ENCODE results near the gene SEC24C.
"Not testable (repeated sequence)": the region's sequence is repeated elsewhere in the genome, so short reads cannot be mapped to it uniquely, and the experiment has no call there.

The SEC24C gene

GRCh38 chr10:73743905-73744663, at the start of gene SEC24C:
TSS of gene SEC24C (plus strand) at chr10:73744372. CDS start at chr10:73746833, 2,461 bp downstream.
- DNase-seq (ENCODE audit: low spot score): peak; percentile 97

GRCh38 chr10:73695302-73695701, 48.9 kb upstream of the SEC24C start:
- not testable (repeated sequence) for DNase-seq (ENCODE audit: low spot score)

- not testable (repeated sequence) for DNase-seq (ENCODE audit: low spot score)
Observed at GRCh38 chr10:73697675-73698159, 46.5 kb upstream of the SEC24C start, which contains the start of gene AGAP5. TSS of gene AGAP5 (minus strand) at chr10:73698109. CDS start at chr10:73697755, 354 bp downstream.

- not testable (repeated sequence) for DNase-seq (ENCODE audit: low spot score)
Observed at GRCh38 chr10:73698819-73699218, 45.4 kb upstream of the SEC24C start.

- not testable (repeated sequence) for DNase-seq (ENCODE audit: low spot score)
Observed at GRCh38 chr10:73703924-73704323, 40.2 kb upstream of the SEC24C start.

GRCh38 chr10:73705506-73706072, 38.6 kb upstream of the SEC24C start:
- not testable (repeated sequence) for DNase-seq (ENCODE audit: low spot score)

GRCh38 chr10:73706488-73706887, 37.7 kb upstream of the SEC24C start:
- DNase-seq (ENCODE audit: low spot score): not testable (repeated sequence)

- not testable (repeated sequence) for DNase-seq (ENCODE audit: low spot score)
Observed at GRCh38 chr10:73707628-73708027, 36.5 kb upstream of the SEC24C start.

- not testable (repeated sequence) for DNase-seq (ENCODE audit: low spot score)
Observed at GRCh38 chr10:73708122-73708521, 36.0 kb upstream of the SEC24C start.

- not testable (repeated sequence) for DNase-seq (ENCODE audit: low spot score)
Observed at GRCh38 chr10:73711683-73712082, 32.5 kb upstream of the SEC24C start.

GRCh38 chr10:73713912-73714311, 30.3 kb upstream of the SEC24C start:
- DNase-seq (ENCODE audit: low spot score): not testable (repeated sequence)

GRCh38 chr10:73714483-73714882, 29.7 kb upstream of the SEC24C start:
- not testable (repeated sequence) for DNase-seq (ENCODE audit: low spot score)

- not testable (repeated sequence) for DNase-seq (ENCODE audit: low spot score)
Observed at GRCh38 chr10:73715179-73716156, 28.7 kb upstream of the SEC24C start.

- DNase-seq (ENCODE audit: low spot score): no peak
Observed at GRCh38 chr10:73716251-73716650, 27.9 kb upstream of the SEC24C start.

- DNase-seq (ENCODE audit: low spot score): no peak
Observed at GRCh38 chr10:73717556-73717955, 26.6 kb upstream of the SEC24C start.

- DNase-seq (ENCODE audit: low spot score): not testable (repeated sequence)
Observed at GRCh38 chr10:73720561-73720960, 23.6 kb upstream of the SEC24C start.

- DNase-seq (ENCODE audit: low spot score): no peak
Observed at GRCh38 chr10:73723516-73723915, 20.7 kb upstream of the SEC24C start.

GRCh38 chr10:73729781-73730152, 14.4 kb upstream of the SEC24C start:
- peak; percentile 59 for DNase-seq (ENCODE audit: low spot score)

- peak; percentile 92 for DNase-seq (ENCODE audit: low spot score)
Observed at GRCh38 chr10:73730153-73730906, 13.8 kb upstream of the SEC24C start.

GRCh38 chr10:73731588-73732375, 12.4 kb upstream of the SEC24C start:
- no peak for DNase-seq (ENCODE audit: low spot score)
